Glomerular endothelial cell (primary cell): ENCODE data around the gene LRIF1. TPM values are rescaled to one million over a fixed set of nuclear protein-coding genes. Genes with fewer than 3 reads are reported as not detected.
"Not testable (repeated sequence)": the region's sequence is repeated elsewhere in the genome, so short reads cannot be mapped to it uniquely, and the experiment has no call there.

Experiments
- DNase-seq: peaks from one replicate; pipeline ENCODE4 v3.0.0-alpha.2; 2011; ENCODE audit warnings: low read depth, low spot score; ENCODE audit errors: extremely low read depth
- total RNA-seq: library from RNA; depleted of rRNA; stranded (reverse); fragments of >200 nt; gene quantifications from 2 replicates; pipeline ENCODE4 v1.2.3, GENCODE V29; 2015

LRIF1 gene
- 16.9 and 18.3 TPM in 2 replicates for total RNA-seq

GRCh38 chr1:110963691-110964454 is at the start of gene LRIF1:
Gene LRIF1, minus strand, starts transcription at chr1:110963922. Its CDS starts 234 bp downstream, at chr1:110963688.
- DNase-seq: peak; percentile 93

- no peak for DNase-seq
Measured at GRCh38 chr1:111008031-111008430, 44.3 kb upstream of the LRIF1 start.

GRCh38 chr1:111006556-111006955 is 42.8 kb upstream of the LRIF1 start:
- no peak for DNase-seq

- not testable (repeated sequence) for DNase-seq
Measured at GRCh38 chr1:110999607-111000006, 35.9 kb upstream of the LRIF1 start.

- DNase-seq: peak; percentile 3
Measured at GRCh38 chr1:110992329-110992728, 28.6 kb upstream of the LRIF1 start.

- DNase-seq: not testable (repeated sequence)
Measured at GRCh38 chr1:110991295-110991694, 27.6 kb upstream of the LRIF1 start.

- no peak for DNase-seq
Measured at GRCh38 chr1:110990541-110990940, 26.8 kb upstream of the LRIF1 start.

- no peak for DNase-seq
Measured at GRCh38 chr1:110986407-110986891, 22.7 kb upstream of the LRIF1 start.

GRCh38 chr1:110982320-110982719 is 18.6 kb upstream of the LRIF1 start:
- no peak for DNase-seq

GRCh38 chr1:110979154-110979553 is 15.4 kb upstream of the LRIF1 start:
- no peak for DNase-seq

- DNase-seq: no peak
Measured at GRCh38 chr1:110976089-110976488, 12.4 kb upstream of the LRIF1 start.

GRCh38 chr1:110975265-110975664 is 11.5 kb upstream of the LRIF1 start:
- DNase-seq: no peak

GRCh38 chr1:110967256-110967655 is 3.5 kb upstream of the LRIF1 start:
- no peak for DNase-seq

- DNase-seq: no peak
Measured at GRCh38 chr1:110964455-110964903, 757 bp upstream of the LRIF1 start.

- peak; percentile 68 for DNase-seq
Measured at GRCh38 chr1:110962892-110963690, 631 bp downstream of the LRIF1 start.

GRCh38 chr1:110961902-110962301 is 1.8 kb downstream of the LRIF1 start:
- DNase-seq: no peak

- DNase-seq: no peak
Measured at GRCh38 chr1:110960777-110961420, 2.8 kb downstream of the LRIF1 start.

- DNase-seq: no peak
Measured at GRCh38 chr1:110957798-110958197, 5.9 kb downstream of the LRIF1 start.

GRCh38 chr1:110956586-110956985 is 7.1 kb downstream of the LRIF1 start:
- DNase-seq: no peak

GRCh38 chr1:110953031-110953430 is 10.7 kb downstream of the LRIF1 start:
- DNase-seq: no peak

- no peak for DNase-seq
Measured at GRCh38 chr1:110952031-110952430, 11.7 kb downstream of the LRIF1 start.
